GM23248 (cell line): ENCODE results near the gene FABP7.

Experiments used
- EZH2 ChIP-seq: fragments of 200-600 bp; sonication (generic); IDR thresholded peaks from 2 replicates; pipeline ENCODE4 v1.6.1; 2018; ENCODE audit warnings: antibody characterized with exemption, mild to moderate bottlenecking; ENCODE audit not compliant: insufficient read depth, poor library complexity, severe bottlenecking
- EZH2phosphoT487 ChIP-seq: fragments of 200-600 bp; sonication (generic); IDR thresholded peaks from 2 replicates; pipeline ENCODE4 v1.6.1; 2018; ENCODE audit warnings: antibody characterized with exemption, moderate library complexity, mild to moderate bottlenecking, low read depth; ENCODE audit not compliant: insufficient read depth

- TF ChIP-seq EZH2 (no peak), EZH2phosphoT487 (no peak)
Measured at GRCh38 chr6:122753688-122754056, 25.8 kb upstream of the FABP7 start.
